COLO829 (cell line): Measurements from ENCODE around the gene SLC4A4.
"Not testable (repeated sequence)": the region's sequence is repeated elsewhere in the genome, so short reads cannot be mapped to it uniquely, and the experiment has no call there.

ENCODE experiments used
- DNase-seq: peaks from one replicate; pipeline ENCODE4 v3.0.0; 2012; ENCODE audit warnings: low spot score

The SLC4A4 gene

DNA sequence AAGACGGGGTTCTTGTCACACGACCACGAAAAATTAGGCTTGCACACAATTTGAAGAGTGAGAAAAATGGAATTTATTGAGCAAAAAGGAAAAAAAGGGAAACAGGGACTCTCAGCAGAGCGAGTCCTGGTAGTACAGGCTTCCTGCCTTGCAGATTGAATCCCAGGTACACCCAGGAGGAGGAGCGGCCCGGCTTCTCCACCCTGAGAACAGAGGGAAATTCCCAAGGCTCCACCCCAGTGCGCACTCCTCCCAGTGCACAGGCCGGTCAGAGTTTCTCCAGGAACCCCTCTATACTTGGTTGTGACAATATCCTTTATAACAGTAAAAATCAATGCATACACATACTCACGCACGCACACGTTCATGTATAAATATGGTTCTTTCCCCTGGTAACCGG, 22.0 kb downstream of the SLC4A4 start:
- no peak for DNase-seq

DNA sequence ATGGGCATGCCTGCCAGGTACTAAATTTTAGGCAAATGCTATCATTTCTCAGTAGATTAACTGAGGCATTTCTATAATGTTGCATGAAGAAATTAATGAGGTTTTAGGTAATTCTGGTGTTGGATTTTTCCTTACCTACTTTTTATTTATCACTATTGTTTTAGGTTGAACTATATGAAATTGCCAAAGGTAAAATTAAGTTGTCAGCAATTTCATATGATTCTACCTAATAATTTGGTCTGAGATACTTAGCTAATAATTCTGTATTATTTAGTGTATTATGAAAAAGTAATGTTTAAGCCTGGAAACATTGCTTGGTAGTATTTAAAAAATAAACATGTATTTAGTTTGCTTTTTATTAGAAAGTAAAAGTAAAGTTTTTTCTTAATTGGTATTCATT, 22.7 kb downstream of the SLC4A4 start:
- DNase-seq = no peak

DNA sequence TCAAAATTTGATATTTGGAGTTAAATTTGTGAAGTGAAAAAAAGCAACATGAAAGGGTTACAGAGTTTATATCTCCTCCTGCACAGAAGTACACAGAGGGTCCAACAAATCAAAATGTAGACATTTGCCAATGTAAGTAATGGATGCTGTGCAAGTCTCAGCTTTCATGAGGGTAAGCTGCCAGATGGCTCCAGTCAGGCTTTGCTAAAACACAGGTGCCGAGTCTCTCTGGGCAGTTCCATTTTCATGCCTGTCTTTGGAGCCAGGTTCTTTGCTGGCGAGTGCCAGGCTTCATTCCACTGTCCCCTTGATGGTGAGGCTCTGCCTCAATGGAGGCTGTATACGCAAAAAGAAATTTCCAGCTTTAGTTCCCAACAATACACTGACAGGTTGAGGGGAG, 27.9 kb downstream of the SLC4A4 start:
- no peak for DNase-seq

DNA sequence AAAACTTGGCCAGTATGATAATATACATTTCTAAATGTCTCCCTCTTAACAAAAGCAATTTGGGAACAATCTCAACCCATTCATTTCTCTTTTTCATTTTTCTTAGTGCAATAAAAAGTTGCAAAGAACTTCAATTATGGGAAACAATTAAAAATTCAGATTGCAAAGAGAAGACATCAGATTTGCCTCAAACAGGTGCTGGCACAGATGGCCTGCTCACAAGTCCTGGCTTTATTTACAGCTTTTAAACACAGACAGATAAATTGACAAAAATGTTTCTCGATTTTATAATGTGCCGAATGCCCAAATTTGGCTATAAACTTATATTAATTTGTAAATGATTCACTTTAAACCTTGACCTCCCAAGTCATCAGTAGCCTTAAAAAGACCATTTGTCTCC, 28.7 kb downstream of the SLC4A4 start:
- DNase-seq = no peak

DNA sequence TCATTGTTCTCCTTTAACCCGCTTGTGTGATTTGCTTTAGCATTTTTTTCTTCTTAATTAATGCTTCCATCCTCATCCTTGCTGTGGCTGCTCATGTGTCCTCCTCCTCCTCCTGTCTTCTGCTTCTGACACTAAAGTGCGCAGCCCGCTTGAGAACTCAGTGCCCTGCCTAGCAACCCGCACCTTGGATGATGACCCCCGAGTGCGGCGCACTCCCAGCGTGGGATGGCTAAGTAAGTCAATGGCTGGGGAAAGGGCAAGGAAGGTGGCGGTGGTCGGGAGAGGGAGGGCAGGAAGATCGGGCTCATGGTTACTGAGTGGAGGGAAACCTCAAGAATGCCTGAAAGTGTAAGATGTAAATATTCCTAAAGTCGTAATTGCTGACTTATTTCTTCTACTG, 30.1 kb downstream of the SLC4A4 start:
- DNase-seq = no peak

DNA sequence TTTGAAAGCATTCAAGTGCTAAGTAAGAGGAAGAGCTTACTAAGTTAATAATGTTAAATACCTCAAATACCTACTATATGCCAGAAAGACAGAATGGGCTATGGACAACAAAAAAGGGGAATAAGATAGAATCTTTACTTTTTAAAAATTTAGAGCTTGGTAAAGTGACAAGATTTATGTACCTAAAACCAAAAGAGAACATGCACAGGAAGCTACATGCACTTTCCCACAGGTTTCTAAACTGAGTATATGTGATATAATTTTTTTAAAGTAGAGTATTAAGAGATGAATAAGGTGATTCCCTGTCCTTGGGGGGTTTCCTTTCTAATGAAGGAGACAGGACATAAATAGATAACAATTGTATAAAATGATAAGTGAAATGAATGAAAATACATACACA, 30.7 kb downstream of the SLC4A4 start:
- no peak for DNase-seq

DNA sequence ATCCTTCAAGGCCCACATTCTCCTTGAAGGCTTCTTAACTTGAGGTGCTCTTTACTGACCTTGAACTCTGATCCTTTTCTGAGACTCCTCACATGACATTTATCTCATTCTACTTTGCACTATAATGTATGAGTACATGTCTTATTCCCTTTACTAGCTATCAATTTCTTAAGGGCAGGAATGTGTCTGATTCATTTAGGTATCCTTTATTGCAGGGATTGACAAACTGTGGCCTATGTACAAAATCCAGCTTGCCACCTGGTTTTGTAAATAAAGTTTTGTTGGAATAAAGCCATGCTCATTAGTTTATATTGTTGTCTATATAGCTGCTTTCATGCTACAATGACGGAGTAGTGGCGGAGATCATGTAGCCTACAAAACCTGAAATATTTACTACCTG, 36.7 kb downstream of the SLC4A4 start:
- DNase-seq = no peak

DNA sequence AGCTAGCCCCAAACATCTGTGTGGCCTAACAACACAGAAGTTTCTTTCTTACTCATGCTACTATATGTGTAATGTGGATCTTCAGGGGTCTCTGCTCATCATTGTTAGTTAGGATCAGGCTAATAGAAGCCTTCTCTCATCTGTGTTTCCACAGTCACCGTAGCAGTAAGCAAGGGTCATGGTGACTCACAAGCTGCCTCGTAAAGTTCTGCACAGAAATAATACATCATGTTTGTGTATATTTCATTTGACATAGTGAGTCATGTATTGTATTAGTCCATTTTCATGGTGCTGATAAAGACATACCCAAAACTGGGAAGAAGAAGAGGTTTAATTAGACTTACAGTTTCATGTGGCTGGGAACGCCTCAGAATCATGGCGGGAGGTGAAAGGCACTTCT, 38.7 kb downstream of the SLC4A4 start:
- no peak for DNase-seq

DNA sequence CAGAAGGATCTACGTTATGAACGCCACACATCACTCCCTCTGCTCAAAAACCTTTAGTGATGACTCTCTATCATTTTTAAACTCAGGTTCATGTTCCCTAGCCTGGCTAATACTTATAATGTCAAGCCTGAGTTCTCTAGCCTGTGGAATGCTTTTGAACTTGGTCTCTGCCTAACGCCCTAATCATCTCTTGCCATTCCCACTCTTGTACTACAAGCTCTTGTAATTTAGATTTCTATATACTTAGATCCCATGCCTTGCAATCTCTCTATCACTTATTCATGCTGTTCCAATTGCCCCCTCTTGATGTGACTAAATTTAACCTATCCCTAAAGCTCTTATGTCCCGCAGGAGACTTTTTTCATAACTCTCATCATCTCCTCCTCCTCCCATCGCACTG, 40.3 kb downstream of the SLC4A4 start:
- no peak for DNase-seq

DNA sequence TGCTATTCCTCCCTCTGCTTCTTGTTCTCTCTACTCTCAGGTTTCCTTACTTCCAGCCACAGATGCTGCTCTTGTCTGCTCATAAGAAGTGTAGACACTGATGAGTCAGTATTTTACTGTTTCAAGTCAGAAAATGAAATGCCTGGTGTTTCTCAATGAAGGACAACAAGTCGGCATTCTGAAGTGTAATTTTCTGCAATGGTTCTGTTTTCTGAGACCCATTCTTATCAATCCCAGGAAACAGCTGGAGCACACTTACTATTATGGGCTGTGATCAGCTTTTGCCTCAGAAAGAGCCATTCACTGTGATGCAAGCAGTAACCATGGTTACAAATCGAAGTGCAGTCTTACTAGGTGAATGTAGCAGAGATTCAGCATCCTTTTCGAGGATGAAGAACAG, 42.0 kb downstream of the SLC4A4 start:
- DNase-seq = no peak

DNA sequence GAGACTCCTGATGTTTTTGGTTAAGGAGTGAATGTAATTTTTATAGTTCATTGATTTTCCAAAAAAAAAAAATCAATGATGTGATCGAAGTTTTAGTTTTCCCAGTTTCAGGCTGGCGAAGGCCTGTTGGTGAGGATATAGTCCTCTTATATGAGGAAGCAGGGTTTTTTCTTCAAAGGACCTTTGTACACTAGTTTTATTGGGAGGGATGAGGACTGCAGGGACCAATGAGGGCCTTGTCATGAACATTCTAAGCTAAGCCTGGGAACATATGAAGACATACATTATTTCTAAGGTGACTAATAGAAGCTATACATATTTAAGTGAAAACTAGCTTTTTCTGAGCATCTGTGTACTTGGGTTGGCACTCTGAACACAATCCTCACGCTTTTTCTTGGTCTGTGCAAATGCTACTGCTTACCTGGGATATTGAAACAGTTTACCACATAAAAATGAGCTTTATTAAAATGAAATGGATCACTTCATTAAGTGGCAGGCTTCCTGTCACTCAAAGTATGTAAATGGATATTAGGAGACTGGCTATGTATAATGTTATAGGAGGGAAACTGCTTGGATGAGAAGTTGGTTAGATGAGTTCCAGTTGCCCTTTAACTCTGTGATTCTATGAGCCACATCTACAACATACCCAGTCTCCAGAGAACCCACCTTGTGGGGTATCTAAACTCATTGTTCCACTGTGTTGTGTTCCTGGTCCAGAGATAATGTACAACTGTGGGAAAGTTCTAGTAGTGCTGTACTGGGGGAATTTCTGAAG, 43.5 kb downstream of the SLC4A4 start:
- DNase-seq = no peak

DNA sequence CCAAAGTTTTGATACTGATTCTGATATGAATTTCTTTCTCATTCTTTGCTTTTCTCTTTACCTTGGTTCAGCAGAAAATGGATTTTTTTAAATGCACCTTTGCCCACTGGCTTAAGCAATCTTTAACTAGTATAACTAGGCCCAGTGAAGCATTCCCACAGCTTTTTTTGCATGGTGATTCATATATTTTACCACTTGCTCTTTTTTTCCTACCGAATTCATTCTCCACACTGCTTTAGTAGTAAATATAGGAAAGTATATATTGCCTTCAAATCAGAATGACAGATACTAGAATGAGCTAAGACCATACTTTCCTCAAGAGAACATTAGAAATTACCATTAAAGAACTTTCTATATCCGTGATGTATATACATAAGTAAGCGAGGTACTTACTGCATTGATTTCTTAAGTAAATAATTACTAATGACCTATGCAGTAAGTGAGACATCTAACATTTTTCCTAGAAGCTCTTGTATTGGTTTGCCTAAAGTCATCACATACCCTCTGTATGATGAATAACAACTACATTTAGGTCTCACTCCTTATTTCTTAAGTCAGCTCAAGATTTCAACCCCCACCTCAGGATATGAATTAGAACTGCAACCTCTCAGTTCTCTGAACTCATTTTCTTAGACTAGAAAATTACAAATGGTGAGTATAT, 44.2 kb downstream of the SLC4A4 start:
- no peak for DNase-seq

DNA sequence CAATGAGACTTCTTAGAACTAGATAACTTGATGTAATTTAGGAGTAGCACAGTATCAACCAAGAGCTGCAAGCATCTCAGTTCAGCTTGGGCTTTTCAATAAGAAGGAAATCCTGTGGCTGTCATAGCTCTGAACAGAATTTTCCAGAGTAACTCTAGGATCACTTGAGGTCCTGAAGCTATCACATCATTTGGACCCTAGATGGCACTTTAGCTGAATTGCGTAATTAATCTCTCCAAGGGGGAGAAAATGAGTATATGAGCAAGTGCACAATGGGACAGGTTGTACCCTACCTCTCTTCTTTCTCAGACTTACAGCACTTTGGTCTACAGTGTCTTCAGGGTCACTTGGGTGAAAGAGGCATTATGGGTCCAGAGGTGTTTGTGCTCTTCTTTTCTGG, 45.2 kb downstream of the SLC4A4 start:
- no peak for DNase-seq

DNA sequence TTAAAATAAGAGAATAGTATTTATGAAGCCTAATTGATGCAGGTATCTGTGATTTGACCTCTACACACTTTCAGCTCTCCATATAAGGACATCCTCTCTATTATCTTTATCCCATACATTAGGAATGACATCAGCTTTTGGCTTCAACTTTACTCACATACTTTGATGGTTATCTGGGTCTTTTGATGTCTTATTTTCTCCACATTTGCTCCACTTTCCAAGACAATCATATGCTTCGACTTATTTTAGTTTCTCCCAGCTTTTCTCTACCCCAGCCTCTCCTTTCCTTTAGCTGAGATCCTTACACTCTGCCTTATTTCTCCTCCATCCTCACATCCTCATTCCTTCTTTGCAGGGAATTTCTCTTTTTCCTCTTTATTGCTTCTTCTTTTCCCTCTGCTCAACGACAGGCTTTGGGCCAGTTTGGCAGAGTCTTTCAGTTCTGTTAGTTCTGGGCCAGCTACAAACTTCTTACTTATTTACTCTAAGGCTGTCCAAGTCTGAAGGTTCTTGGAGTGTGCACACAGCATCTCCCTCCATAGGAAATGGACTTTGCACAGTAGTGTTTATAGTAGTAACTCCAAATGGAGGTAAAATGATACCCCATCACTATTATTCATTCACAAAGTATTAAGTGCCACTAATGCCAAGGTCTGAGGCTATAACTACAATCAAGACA, 50.5 kb downstream of the SLC4A4 start:
- DNase-seq = no peak

DNA sequence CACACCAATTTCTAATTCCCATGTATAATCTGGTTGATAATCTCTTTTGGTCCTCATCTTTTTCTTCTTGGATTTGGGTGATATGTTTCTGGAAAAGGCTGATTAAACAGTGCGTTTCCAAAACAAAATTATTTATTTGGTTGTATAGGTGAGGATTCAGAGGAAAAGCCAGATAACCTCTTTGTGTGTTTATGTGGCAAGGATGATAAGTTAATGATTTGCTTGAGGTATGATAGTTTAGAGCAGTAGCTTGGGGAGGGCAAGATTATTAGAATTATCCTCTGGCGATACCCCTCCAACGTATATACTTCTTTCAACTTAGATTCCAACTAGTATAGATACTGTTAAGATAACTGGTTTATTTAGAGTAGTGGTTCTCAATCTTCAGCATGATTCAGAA, 53.3 kb downstream of the SLC4A4 start:
- DNase-seq = no peak

DNA sequence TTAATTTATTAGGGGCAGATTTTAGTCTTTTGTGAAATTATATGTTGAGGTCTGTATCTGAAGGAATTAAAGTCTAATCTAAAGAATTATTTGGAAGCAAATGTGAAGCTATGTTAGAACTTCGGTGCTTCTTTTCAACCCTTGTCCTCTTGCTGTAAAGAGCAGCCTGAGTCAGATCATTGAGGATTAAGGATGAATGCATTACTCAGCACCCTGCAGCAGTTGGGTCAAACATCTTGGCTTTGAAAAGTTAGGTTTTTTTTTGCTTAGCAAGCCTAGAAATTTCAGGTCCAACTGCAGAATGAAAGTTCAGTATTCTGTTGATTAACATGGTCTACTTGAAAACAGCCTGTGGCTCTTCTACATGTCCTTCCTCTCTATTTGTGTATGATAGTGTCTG, 57.6 kb downstream of the SLC4A4 start:
- no peak for DNase-seq

DNA sequence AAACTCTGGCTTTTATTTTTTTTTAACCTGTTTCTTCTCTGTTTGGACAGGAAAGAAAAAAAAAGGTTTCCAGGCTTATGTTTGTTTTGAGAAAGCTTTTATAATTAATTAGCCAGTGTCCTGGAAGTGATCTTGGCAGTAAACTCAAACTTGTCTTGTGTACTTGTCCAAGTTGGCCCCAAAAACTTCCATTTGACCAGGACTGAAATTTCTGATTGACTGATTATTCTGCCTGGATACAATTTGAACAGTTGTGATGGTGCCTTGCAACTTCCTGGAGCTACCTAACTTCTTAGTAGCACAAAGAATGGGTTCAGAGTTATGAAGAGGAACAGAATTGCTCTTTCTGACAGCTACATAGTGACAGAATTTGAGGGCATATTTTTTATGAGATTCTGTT, 62.0 kb downstream of the SLC4A4 start:
- DNase-seq = no peak

DNA sequence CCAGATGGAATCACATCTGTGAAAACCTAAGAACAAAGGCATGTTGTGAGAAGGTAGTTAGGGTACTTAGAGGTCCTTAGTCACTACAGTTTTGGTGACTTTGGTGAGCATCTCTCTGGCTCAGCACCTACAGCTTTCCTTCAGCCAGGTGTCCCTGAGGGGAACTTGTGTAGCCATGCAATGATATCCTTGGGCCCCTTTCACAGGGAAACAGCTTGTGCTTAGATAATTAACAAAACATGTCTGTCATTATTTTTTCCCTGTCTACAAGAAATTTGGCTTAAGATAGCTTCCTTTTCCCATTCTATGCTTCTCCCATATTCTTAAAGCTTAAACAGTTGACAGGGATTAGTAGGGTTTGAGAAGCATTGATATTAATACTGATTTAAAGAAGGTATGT, 63.8 kb downstream of the SLC4A4 start:
- DNase-seq = no peak

DNA sequence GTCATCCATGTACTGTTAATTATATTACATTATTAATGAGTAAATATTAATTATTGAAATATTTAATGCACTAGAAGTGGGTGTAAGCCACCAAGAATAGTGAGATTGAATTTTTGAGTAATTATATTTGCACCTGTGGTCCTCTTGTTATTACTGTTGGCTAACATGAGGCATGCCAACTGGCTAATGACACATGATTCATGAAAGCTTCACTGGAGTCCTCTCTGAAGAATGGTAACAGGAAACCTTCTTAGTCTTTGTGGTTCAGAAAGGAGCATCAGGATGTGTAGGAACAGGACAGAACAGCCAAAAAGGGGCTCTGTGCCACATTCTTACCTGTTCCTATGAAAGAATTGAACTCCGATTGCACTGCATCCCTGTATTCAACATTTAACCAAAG, 65.2 kb downstream of the SLC4A4 start:
- no peak for DNase-seq

DNA sequence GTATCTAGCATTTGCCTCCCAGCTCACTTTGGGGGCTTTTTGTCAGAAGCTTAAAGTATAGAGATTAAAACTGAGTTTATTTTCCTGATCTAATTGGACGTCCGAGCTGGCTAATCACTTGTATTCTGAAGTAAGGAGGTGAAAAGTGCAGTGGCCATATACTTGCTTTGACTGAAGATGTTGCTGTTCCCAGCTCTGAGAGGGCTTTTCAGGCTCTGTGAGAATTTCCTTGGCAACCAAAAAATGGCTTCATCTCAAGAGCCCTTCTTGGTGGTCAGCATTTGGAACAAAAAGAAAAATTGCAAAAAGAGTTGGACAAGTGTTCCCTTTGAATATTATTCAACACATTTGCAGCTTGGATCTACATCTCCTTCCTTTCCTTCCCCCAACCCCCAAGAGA, 67.0 kb downstream of the SLC4A4 start:
- no peak for DNase-seq

DNA sequence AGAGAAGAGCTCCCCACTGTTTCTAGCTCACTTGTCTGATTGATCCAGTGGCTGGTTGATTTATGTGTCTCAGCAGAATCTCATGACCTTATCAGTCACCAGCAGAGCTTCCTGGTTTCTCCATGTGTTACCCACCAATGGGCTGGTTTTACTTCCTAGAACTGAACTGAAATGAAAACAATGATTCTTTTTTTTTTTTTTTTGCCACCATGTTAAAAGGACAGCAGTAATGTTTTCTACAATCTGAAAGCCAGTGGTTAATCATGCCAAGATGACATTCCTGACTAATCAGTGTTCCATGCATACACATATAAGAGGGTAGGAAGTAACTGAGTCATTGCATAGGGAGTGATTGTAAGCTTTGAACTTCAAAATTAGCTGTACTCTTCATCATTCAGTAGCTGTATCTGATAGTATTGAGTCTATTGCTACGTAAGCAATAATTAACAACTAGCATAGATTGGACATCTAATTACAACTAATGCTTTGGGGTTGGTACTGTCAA, 67.7 kb downstream of the SLC4A4 start:
- DNase-seq = peak; percentile 39

DNA sequence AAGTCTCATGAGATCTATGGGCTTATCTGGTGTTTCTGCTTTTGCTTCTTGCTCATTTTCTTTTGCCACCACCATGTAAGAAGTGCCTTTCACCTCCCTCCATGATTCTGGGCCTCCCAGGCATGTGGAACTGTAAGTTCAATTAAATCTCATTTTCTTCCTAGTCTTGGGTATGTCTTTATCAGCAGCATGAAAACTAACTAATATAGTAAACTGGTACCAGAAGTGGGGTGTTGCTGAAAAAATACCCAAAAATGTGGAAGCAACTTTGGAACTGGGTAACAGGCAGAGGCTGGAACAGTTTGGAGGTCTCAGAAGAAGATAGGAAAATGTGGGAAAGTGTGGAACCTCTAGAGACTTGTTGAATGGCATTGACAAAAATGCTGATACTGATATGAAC, 70.1 kb downstream of the SLC4A4 start:
- DNase-seq = not testable (repeated sequence)

DNA sequence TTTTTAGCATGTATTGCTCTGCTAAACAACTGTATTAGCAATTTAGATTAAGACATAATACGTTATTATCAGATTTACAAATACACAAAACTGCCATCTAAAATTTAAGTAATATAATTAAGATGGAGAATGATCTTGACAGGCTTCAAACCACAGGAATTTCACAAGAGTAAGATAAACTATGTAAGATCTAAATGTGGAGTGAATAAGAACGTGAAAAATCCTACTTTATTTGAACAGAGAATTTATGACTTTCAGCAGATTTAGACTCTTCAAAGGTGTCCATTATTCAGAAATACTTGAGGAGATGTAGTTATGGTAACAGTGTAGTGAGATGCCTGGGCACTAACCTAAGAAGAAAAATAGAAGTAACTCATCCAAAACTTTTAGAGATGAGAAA, 73.2 kb downstream of the SLC4A4 start:
- DNase-seq = no peak
